Transverse colon (tissue), 4 donors: ENCODE data around the gene UNC13A. TPM values are rescaled to one million over a fixed set of nuclear protein-coding genes. Genes with fewer than 3 reads are reported as not detected.
A peak's percentile ranks its signal among the peaks of the same experiment; 100 is the strongest.
"Not testable (repeated sequence)": the region's sequence is repeated elsewhere in the genome, so short reads cannot be mapped to it uniquely, and the experiment has no call there.

Source experiments
- DNase-seq: peaks from one replicate; pipeline ENCODE4 v3.0.0-alpha.2; 2019
- H3K27ac ChIP-seq, 4 donors: fragments of 200-600 bp; sonication (generic); 2 replicates each; pipeline ENCODE4 v1.5.1; 2016 to 2018; ENCODE audit warnings: inconsistent platforms in 4 of 4
- H3K27me3 ChIP-seq: fragments of 200-600 bp; sonication (generic); 2 replicates; pipeline ENCODE4 v1.5.1; 2017; ENCODE audit warnings: inconsistent platforms
- H3K36me3 ChIP-seq, 4 donors: fragments of 200-600 bp; sonication (generic); 2 replicates each; pipeline ENCODE4 v1.5.1; 2017 to 2019; ENCODE audit warnings: inconsistent platforms in 4 of 4
- H3K4me1 ChIP-seq, 4 donors: fragments of 200-600 bp; sonication (generic); 2 replicates each; pipeline ENCODE4 v1.5.1; 2017 to 2020; ENCODE audit warnings: inconsistent platforms in 4 of 4
- H3K4me3 ChIP-seq, 4 donors: fragments of 200-600 bp; sonication (generic); 1 replicate in 1 of 4; 2 replicates in 3 of 4; pipeline versions ENCODE4 v1.5.1 to v1.6.1; 2017 to 2019; ENCODE audit warnings: inconsistent platforms in 4 of 4
- H3K9me3 ChIP-seq, 2 donors: fragments of 200-600 bp; sonication (generic); 2 replicates each; pipeline ENCODE4 v1.5.1; 2017 to 2019; ENCODE audit warnings: inconsistent platforms in 2 of 2
- EP300 ChIP-seq: sonication (generic); formaldehyde crosslinking; IDR thresholded peaks from one replicate; pipeline ENCODE4 v1.6.1; 2017; ENCODE audit warnings: antibody characterized with exemption, low read depth
- POLR2A ChIP-seq: fragments of 450-650 bp; IDR thresholded peaks from one replicate; pipeline ENCODE4 v1.6.1; 2016; ENCODE audit warnings: antibody characterized with exemption, mild to moderate bottlenecking, moderate library complexity
- POLR2AphosphoS5 ChIP-seq, 3 donors: sonication (generic); formaldehyde crosslinking; IDR thresholded peaks; one replicate each; pipeline ENCODE4 v1.6.1; 2016; ENCODE audit warnings: antibody characterized with exemption in 3 of 3
- WGBS, 2 donors: methylation state at CpG; one replicate each; pipeline ENCODE4 v1.1.5; 2018; ENCODE audit warnings: low coverage in 1 of 2; 5-methylcytosine and 5-hydroxymethylcytosine counted together
- in situ Hi-C, 4 donors: fragments of 200-750 bp; cut with MboI; loops; one replicate each; pipeline versions ENCODE4 v1.15.0 to v1.15.1; 2017; ENCODE audit warnings: low sequenced_read_pairs in 3 of 4, low pct_ligation_motif_present in 1 of 4, low pct_unique_long_range_greater_than_20kb in 1 of 4
- intact Hi-C: fragments of 100-400 bp; cut with DNase I; formaldehyde crosslinking; loops from one replicate; pipeline ENCODE4 v1.15.1; 2023; ENCODE audit warnings: low total_unique reads
- total RNA-seq, 4 donors: library from RNA; depleted of rRNA; stranded (reverse); fragments of >200 nt; gene quantifications; one replicate each; pipeline ENCODE4 v1.1.0, GENCODE V29; 2016
- TF ChIP-seq, protein P1 (sequence below), 5 experiments: fragments of 200-600 bp in 3 of 5; fragments of 450-650 bp in 2 of 5; sonication (generic) in 3 of 5; IDR thresholded peaks; 1 replicate in 2 of 5; 2 replicates in 3 of 5; pipeline ENCODE4 v1.5.1; 2016 to 2017; ENCODE audit warnings: antibody characterized with exemption in 5 of 5, inconsistent platforms in 3 of 5, mild to moderate bottlenecking in 2 of 5, moderate library complexity in 1 of 5

Gene UNC13A
- total RNA-seq, 4 donors from 2014 or later: under 0.01 to 1.9 (median 0.30) TPM

- Histone ChIP-seq H3K27ac (peak overlapping the region; percentile 86 to 94 (median 88)), H3K36me3 (peaks cover 0 to 8% (median 2%) of the 10 kb centered on the region in 4 donors), H3K4me3 (peak overlapping the region; percentile 68 to 99 (median 86)), H3K9me3 (no peaks in the 10 kb centered on the region), H3K27me3 (no peaks in the 10 kb centered on the region), H3K4me1 (peaks cover 8 to 27% (median 12%) of the 10 kb centered on the region in 4 donors)
- peak; percentile 81 for DNase-seq
- TF ChIP-seq, protein P1, sequence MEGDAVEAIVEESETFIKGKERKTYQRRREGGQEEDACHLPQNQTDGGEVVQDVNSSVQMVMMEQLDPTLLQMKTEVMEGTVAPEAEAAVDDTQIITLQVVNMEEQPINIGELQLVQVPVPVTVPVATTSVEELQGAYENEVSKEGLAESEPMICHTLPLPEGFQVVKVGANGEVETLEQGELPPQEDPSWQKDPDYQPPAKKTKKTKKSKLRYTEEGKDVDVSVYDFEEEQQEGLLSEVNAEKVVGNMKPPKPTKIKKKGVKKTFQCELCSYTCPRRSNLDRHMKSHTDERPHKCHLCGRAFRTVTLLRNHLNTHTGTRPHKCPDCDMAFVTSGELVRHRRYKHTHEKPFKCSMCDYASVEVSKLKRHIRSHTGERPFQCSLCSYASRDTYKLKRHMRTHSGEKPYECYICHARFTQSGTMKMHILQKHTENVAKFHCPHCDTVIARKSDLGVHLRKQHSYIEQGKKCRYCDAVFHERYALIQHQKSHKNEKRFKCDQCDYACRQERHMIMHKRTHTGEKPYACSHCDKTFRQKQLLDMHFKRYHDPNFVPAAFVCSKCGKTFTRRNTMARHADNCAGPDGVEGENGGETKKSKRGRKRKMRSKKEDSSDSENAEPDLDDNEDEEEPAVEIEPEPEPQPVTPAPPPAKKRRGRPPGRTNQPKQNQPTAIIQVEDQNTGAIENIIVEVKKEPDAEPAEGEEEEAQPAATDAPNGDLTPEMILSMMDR (IDR thresholded peaks at IDR 0.05): peak in 1 of 5 experiments; percentile 17
- TF ChIP-seq POLR2AphosphoS5 (IDR thresholded peaks at IDR 0.05): peak; percentile 50 to 83 (median 68)
- peak; percentile 73 for TF ChIP-seq POLR2A
- TF ChIP-seq EP300: no peak
- intact Hi-C loops: no loop called here
- 6 to 71% methylated on average over 1 to 31 of the region's 46 CpGs for WGBS, 2 donors
- in situ Hi-C loops: no loop called here
Observed at GRCh38 chr19:17555929-17556813, 132.0 kb downstream of the UNC13A start.

DNA sequence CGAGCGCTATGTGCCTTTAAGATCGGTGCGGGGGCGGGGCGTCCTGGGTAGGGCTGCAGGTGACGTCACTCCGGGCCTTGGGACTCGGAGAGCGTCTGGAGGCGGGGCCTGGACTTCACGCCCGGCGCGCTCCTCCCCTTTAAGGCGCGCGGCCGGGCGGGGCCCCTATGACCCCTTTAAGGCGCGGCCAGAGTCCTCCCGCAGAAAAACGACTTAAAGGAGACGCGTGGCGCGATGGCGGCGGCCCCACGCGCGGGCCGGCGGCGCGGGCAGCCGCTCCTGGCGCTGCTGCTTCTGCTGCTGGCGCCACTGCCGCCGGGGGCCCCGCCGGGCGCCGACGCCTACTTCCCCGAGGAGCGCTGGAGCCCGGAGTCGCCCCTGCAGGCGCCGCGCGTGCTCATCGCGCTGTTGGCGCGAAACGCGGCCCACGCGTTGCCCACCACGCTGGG, 132.7 kb downstream of the UNC13A start, which contains the start of gene COLGALT1:
TSS of gene COLGALT1 (plus strand) at position 170 of the 449 bp plus-strand sequence. CDS start at position 235, 65 bp downstream.
- Histone ChIP-seq H3K4me1 (peaks cover 8 to 27% (median 12%) of the 10 kb centered on the region in 4 donors), H3K36me3 (peaks cover 0 to 8% (median 0%) of the 10 kb centered on the region in 4 donors), H3K9me3 (no peaks in the 10 kb centered on the region), H3K4me3 (peak within 1 kb of the TSS; percentile 68 to 99 (median 86)), H3K27ac (peak within 1 kb of the TSS; percentile 86 to 94 (median 88)), H3K27me3 (no peaks in the 10 kb centered on the region)
- DNase-seq: peak; percentile 100
- in situ Hi-C loops: no loop called here
- WGBS, 2 donors: 1% methylated on average over 58 of the region's 64 CpGs; no CpG with 5 or more reads in 1 of the 2 donors
- intact Hi-C loops: no loop called here
- TF ChIP-seq, protein P1 (IDR thresholded peaks at IDR 0.05): no peak
- TF ChIP-seq POLR2AphosphoS5 (IDR thresholded peaks at IDR 0.05) (peak in 1 of 3 donors; percentile 32), POLR2A (no peak)

GRCh38 chr19:17554968-17555479, 133.1 kb downstream of the UNC13A start:
- H3K9me3 ChIP-seq: no peaks in the 10 kb centered on the region
- peaks cover 0 to 6% (median 0%) of the 10 kb centered on the region in 4 donors for H3K36me3 ChIP-seq
- TF ChIP-seq EP300 (no peak), POLR2AphosphoS5 (IDR thresholded peaks at IDR 0.05) (no peak)
- TF ChIP-seq, protein P1 (IDR thresholded peaks at IDR 0.05): peak in 1 of 5 experiments; percentile 13
- DNase-seq: no peak
- H3K27ac ChIP-seq: peak overlapping the region; percentile 86 to 94 (median 88)
- intact Hi-C loops (no loop called here), in situ Hi-C loops (no loop called here)
- H3K27me3 ChIP-seq: no peaks in the 10 kb centered on the region
- peaks cover 8 to 27% (median 12%) of the 10 kb centered on the region in 4 donors for H3K4me1 ChIP-seq
- WGBS, 2 donors: 9 to 29% methylated on average over 6 to 19 of the region's 19 CpGs
- H3K4me3 ChIP-seq: peak overlapping the region in 3 of 4 donors; percentile 68 to 94 (median 79)

- H3K9me3 ChIP-seq: no peaks in the 10 kb centered on the region
- H3K4me3 ChIP-seq: no peak overlapping the region
- peak; percentile 46 for DNase-seq
- intact Hi-C loops (no loop called here), in situ Hi-C loops (no loop called here)
- peak overlapping the region in 3 of 4 donors; percentile 31 to 63 (median 62) for H3K27ac ChIP-seq
- H3K4me1 ChIP-seq: peaks cover 8 to 24% (median 12%) of the 10 kb centered on the region in 4 donors
- WGBS, 2 donors: 56% methylated on average over 4 to 7 of the region's 7 CpGs
- H3K27me3 ChIP-seq: no peaks in the 10 kb centered on the region
- TF ChIP-seq EP300 (no peak), POLR2AphosphoS5 (IDR thresholded peaks at IDR 0.05) (peak; percentile 43 to 55 (median 53))
- H3K36me3 ChIP-seq: no peaks in the 10 kb centered on the region
Observed at GRCh38 chr19:17553256-17553655, 134.9 kb downstream of the UNC13A start.

DNA sequence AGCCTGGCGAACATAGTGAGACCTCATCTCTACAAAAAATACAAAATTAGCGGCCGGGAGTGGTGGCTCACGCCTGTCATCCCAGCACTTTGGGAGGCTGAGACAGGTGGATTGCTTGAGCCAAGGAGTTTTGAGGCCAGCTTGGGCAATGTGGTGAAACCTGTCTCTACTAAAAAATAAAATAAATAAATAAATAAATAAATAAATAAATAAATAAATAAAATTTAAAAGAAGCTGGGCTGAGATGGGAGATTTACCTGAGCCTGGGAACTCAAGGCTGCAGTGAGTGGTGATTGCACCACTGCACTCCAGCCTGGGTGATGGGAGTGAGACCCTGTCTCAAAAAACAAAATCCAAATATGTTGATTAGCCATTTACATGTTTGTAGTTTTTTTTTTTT, 135.4 kb downstream of the UNC13A start:
- intact Hi-C loops, H3K4me3 ChIP-seq, in situ Hi-C loops, H3K27me3 ChIP-seq, DNase-seq, H3K36me3 ChIP-seq, H3K9me3 ChIP-seq: not testable (repeated sequence)
- Histone ChIP-seq H3K4me1 (peaks cover 8 to 22% (median 12%) of the 10 kb centered on the region in 4 donors), H3K27ac (peak overlapping the region in 1 of 4 donors; percentile 63)
- WGBS, 2 donors: 87 to 91% methylated on average over 3 to 4 of the region's 4 CpGs
